HG02981 (cell line): ENCODE measurements around the gene EBI3.
A peak's percentile ranks its signal among the peaks of the same experiment; 100 is the strongest.
"Not testable (repeated sequence)": the region's sequence is repeated elsewhere in the genome, so short reads cannot be mapped to it uniquely, and the experiment has no call there.

ENCODE experiments used
- ATAC-seq: cut with Tn5 transposase; IDR thresholded peaks from one replicate; pipeline ENCODE4 v1.9.1; 2021; ENCODE audit warnings: mild to moderate bottlenecking, moderate library complexity; ENCODE audit not compliant: unreplicated experiment

Gene EBI3

GRCh38 chr19:4229179-4229931 is at the start of gene EBI3:
TSS of gene EBI3 (plus strand) at chr19:4229523. CDS start at chr19:4229551, 28 bp downstream.
- ATAC-seq = peak; percentile 54

GRCh38 chr19:4181053-4181508 is 48.2 kb upstream of the EBI3 start:
- no peak for ATAC-seq

GRCh38 chr19:4182084-4182810 is 47.1 kb upstream of the EBI3 start, which contains the start of the genes ANKRD24 and SIRT6:
TSS of gene ANKRD24 (plus strand) at chr19:4182689. CDS start at chr19:4186426, 3,737 bp downstream.
TSS of gene SIRT6 (minus strand) at chr19:4182563. CDS start at chr19:4182539, 24 bp downstream.
- ATAC-seq = peak; percentile 63

GRCh38 chr19:4183967-4184717 is 45.2 kb upstream of the EBI3 start:
- ATAC-seq = no peak

- no peak for ATAC-seq
Measured at GRCh38 chr19:4184718-4185352, 44.5 kb upstream of the EBI3 start.

GRCh38 chr19:4185413-4186086 is 43.8 kb upstream of the EBI3 start:
- no peak for ATAC-seq

GRCh38 chr19:4186087-4186993 is 43.0 kb upstream of the EBI3 start:
- ATAC-seq = no peak

GRCh38 chr19:4187313-4188122 is 41.8 kb upstream of the EBI3 start:
- no peak for ATAC-seq

GRCh38 chr19:4189641-4190040 is 39.7 kb upstream of the EBI3 start:
- no peak for ATAC-seq

- not testable (repeated sequence) for ATAC-seq
Measured at GRCh38 chr19:4192537-4192936, 36.8 kb upstream of the EBI3 start.

GRCh38 chr19:4194353-4194752 is 35.0 kb upstream of the EBI3 start:
- ATAC-seq = no peak

GRCh38 chr19:4196009-4196408 is 33.3 kb upstream of the EBI3 start:
- no peak for ATAC-seq

GRCh38 chr19:4196587-4197148 is 32.7 kb upstream of the EBI3 start:
- ATAC-seq = no peak

GRCh38 chr19:4197228-4197624 is 32.1 kb upstream of the EBI3 start:
- no peak for ATAC-seq

- no peak for ATAC-seq
Measured at GRCh38 chr19:4197625-4198466, 31.5 kb upstream of the EBI3 start.

- no peak for ATAC-seq
Measured at GRCh38 chr19:4198467-4199126, 30.7 kb upstream of the EBI3 start.
